Measurements from ENCODE around the gene ALCAM.

- TF ChIP-seq CTCF (IDR thresholded peaks at IDR 0.05) (no peak), POLR2A (IDR thresholded peaks at IDR 0.05) (no peak)
These were observed 26.8 kb upstream of the ALCAM start for GRCh38 chr3:105339946-105340345.

All from uterus (tissue), 2 donors.